ENCODE measurements around the gene UNC13B. TPM values are rescaled to one million over a fixed set of nuclear protein-coding genes. Genes with fewer than 3 reads are reported as not detected.
A peak's percentile ranks its signal among the peaks of the same experiment; 100 is the strongest.

The UNC13B gene
- total and polyA plus RNA-seq, 2 of the 13 experiments (the other 11 are each of a cell fraction or from before 2014, with no cell fraction given) = 14.0 to 18.3 TPM

- no peak for TF ChIP-seq NR1H2 (CRISPR knock-in tag; IDR thresholded peaks at IDR 0.05; ENCODE audit: borderline replicate concordance, low read depth)
- TF ChIP-seq GATAD2A (CRISPR knock-in tag; IDR thresholded peaks at IDR 0.05) = peak; percentile 40
- peak; percentile 41; the same call in 1 of the 2 replicates for TF ChIP-seq YEATS2 (CRISPR knock-in tag; IDR thresholded peaks at IDR 0.05; ENCODE audit: borderline replicate concordance)
- peak; percentile 54; the same call in 1 of the 2 replicates for TF ChIP-seq THRA (CRISPR knock-in tag; IDR thresholded peaks at IDR 0.05; ENCODE audit: borderline replicate concordance)
- TF ChIP-seq MYNN (CRISPR knock-in tag; IDR thresholded peaks at IDR 0.05; ENCODE audit: low read depth) = no peak; the same call in 1 of the 2 replicates
- TF ChIP-seq POGZ (CRISPR knock-in tag; IDR thresholded peaks at IDR 0.05) = peak; percentile 85
- no peak for TF ChIP-seq ZFP82 (CRISPR knock-in tag; IDR thresholded peaks at IDR 0.05; ENCODE audit: borderline replicate concordance)
- TF ChIP-seq SP4 (CRISPR knock-in tag; IDR thresholded peaks at IDR 0.05) = peak; percentile 91
- no peak for TF ChIP-seq MAFK (conservative IDR thresholded peaks at IDR 0.05 in 1 of 2, IDR thresholded peaks at IDR 0.05 in 1 of 2; ENCODE audit: low read length in 2 of 2)
- TF ChIP-seq ATF7 (IDR thresholded peaks at IDR 0.05) = no peak
- 0 out of 2 replicates have a peak, but pooled peaks have one; percentile 38 for TF ChIP-seq ATF7 (CRISPR knock-in tag; IDR thresholded peaks at IDR 0.05)
- 0 out of 2 replicates have a peak, but pooled peaks have one; percentile 22 for TF ChIP-seq ZNF264 (CRISPR knock-in tag; IDR thresholded peaks at IDR 0.05)
- no peak for TF ChIP-seq SNAPC5 (CRISPR knock-in tag; IDR thresholded peaks at IDR 0.05; ENCODE audit: borderline replicate concordance)
- TF ChIP-seq ZSCAN20 (CRISPR knock-in tag; IDR thresholded peaks at IDR 0.05; ENCODE audit: borderline replicate concordance) = 0 out of 2 replicates have a peak, but pooled peaks have one; percentile 46
- TF ChIP-seq ZNF552 (CRISPR knock-in tag; IDR thresholded peaks at IDR 0.05; ENCODE audit: borderline replicate concordance) = peak; percentile 88; the same call in 1 of the 2 replicates
- peak; percentile 65 for TF ChIP-seq ZFY (CRISPR knock-in tag; IDR thresholded peaks at IDR 0.05)
- peak; percentile 63; the same call in 1 of the 2 replicates for TF ChIP-seq ZFP36L1 (CRISPR knock-in tag; IDR thresholded peaks at IDR 0.05)
- TF ChIP-seq ZBTB10 (CRISPR knock-in tag; IDR thresholded peaks at IDR 0.05; ENCODE audit: borderline replicate concordance) = no peak; the same call in 1 of the 2 replicates
- TF ChIP-seq ZNF891 (CRISPR knock-in tag; IDR thresholded peaks at IDR 0.05) = peak; percentile 32; the same call in 1 of the 2 replicates
- TF ChIP-seq HOXA9 (CRISPR knock-in tag; IDR thresholded peaks at IDR 0.05; ENCODE audit: borderline replicate concordance) = 0 out of 2 replicates have a peak, but pooled peaks have one; percentile 52
- no peak for TF ChIP-seq KAT2B (IDR thresholded peaks at IDR 0.05; ENCODE audit: borderline replicate concordance, low read depth, low read length)
- no peak for TF ChIP-seq IRX3 (CRISPR knock-in tag; IDR thresholded peaks at IDR 0.05; ENCODE audit: borderline replicate concordance, low read depth)
- TF ChIP-seq ISL2 (CRISPR knock-in tag; IDR thresholded peaks at IDR 0.05) = peak; percentile 28; the same call in 1 of the 2 replicates
- 0 out of 2 replicates have a peak, but pooled peaks have one; percentile 85 for TF ChIP-seq KDM5B (CRISPR knock-in tag; IDR thresholded peaks at IDR 0.05; ENCODE audit: borderline replicate concordance)
- no peak for TF ChIP-seq ZNF530 (CRISPR knock-in tag; IDR thresholded peaks at IDR 0.05; ENCODE audit: low read depth)
- peak; percentile 63 for TF ChIP-seq RBM39 (IDR thresholded peaks at IDR 0.05; ENCODE audit: low read depth, low read length, poor library complexity, severe bottlenecking)
Measured at GRCh38 chr9:35161713-35162604, at the start of gene UNC13B (continued).
